ENCODE results near the gene DMRTC2.

DNA sequence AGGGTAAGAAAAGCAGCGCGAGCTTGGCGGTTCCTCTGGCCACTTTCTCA, at the start of gene DMRTC2:
- TF ChIP-seq CTCF (IDR thresholded peaks at IDR 0.05; ENCODE audit: low read depth, low read length, poor library complexity, severe bottlenecking) (no peak), EZH2phosphoT487 (IDR thresholded peaks at IDR 0.05; ENCODE audit: borderline replicate concordance, low read length) (no peak)

All from DOHH2 (cell line).